Panc1 (cell line): ENCODE results near the gene NUP210L.

Experiments
- CTCF ChIP-seq: fragments of 450-650 bp; IDR thresholded peaks from 2 replicates; pipeline ENCODE4 v1.5.1; 2017; ENCODE audit warnings: mild to moderate bottlenecking
- SIN3A ChIP-seq: IDR thresholded peaks from 2 replicates; pipeline ENCODE4 v1.6.1; 2012; ENCODE audit warnings: low read depth, mild to moderate bottlenecking, low read length, moderate library complexity, borderline replicate concordance; ENCODE audit not compliant: insufficient read depth

- TF ChIP-seq CTCF (no peak), SIN3A (no peak)
Observed at GRCh38 chr1:154117642-154118041, 37.2 kb downstream of the NUP210L start.
